ENCODE measurements around the gene CBX5.

DNA sequence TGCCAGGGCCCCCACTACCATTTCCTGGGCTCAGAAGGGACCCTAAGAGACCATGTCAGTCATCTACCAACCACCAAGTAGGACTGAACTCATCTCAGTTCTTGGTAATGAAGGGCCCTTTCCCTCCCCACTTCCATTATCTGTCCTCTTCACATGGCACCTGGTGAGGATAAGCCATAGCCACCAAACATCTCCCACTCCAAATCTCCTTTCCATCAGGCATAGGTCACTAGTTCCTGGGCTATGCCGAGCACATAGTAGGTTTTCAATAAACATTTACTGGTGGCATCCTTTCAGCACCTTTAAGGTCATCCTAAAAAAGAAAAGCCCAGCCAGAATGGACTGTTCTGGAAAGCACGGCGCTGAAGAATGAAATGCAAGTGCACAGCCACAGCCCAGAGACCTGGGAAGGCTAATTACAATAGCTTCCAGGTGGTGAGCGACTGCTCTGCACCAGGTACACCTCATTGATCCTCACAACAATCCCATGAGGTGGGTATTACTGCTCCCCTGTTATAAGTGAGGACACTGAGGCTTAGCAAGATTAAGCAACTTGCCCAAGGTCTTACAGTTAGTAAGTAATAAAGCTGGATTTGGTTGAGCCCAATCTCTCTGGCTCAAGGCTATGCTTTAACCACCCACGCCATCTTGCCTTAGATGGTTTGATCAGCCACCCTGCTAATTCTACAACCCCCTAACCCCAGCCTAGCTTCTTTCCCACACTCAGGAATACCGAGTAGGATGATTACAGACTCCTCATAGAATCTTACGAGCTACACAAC lies 95.7 kb downstream of the CBX5 start:
- TF ChIP-seq POLR2A (IDR thresholded peaks at IDR 0.05; ENCODE audit: control extremely low read depth in 1 of 2, low read depth in 2 of 2, low read length in 2 of 2) = no peak
- no peak for TF ChIP-seq KDM1A (IDR thresholded peaks at IDR 0.05; ENCODE audit: borderline replicate concordance, low read length)
- TF ChIP-seq, protein P1, sequence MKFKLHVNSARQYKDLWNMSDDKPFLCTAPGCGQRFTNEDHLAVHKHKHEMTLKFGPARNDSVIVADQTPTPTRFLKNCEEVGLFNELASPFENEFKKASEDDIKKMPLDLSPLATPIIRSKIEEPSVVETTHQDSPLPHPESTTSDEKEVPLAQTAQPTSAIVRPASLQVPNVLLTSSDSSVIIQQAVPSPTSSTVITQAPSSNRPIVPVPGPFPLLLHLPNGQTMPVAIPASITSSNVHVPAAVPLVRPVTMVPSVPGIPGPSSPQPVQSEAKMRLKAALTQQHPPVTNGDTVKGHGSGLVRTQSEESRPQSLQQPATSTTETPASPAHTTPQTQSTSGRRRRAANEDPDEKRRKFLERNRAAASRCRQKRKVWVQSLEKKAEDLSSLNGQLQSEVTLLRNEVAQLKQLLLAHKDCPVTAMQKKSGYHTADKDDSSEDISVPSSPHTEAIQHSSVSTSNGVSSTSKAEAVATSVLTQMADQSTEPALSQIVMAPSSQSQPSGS (IDR thresholded peaks at IDR 0.05; ENCODE audit: low read length) = no peak
- TF ChIP-seq EZH2 (IDR thresholded peaks at IDR 0.05; ENCODE audit: low read depth, low read length, severe bottlenecking) = no peak
- TF ChIP-seq MAFK (IDR thresholded peaks at IDR 0.05; ENCODE audit: low read depth, low read length) = no peak
- TF ChIP-seq, protein P2, sequence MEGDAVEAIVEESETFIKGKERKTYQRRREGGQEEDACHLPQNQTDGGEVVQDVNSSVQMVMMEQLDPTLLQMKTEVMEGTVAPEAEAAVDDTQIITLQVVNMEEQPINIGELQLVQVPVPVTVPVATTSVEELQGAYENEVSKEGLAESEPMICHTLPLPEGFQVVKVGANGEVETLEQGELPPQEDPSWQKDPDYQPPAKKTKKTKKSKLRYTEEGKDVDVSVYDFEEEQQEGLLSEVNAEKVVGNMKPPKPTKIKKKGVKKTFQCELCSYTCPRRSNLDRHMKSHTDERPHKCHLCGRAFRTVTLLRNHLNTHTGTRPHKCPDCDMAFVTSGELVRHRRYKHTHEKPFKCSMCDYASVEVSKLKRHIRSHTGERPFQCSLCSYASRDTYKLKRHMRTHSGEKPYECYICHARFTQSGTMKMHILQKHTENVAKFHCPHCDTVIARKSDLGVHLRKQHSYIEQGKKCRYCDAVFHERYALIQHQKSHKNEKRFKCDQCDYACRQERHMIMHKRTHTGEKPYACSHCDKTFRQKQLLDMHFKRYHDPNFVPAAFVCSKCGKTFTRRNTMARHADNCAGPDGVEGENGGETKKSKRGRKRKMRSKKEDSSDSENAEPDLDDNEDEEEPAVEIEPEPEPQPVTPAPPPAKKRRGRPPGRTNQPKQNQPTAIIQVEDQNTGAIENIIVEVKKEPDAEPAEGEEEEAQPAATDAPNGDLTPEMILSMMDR (IDR thresholded peaks at IDR 0.05; ENCODE audit: control extremely low read depth in 1 of 3, insufficient read depth in 1 of 3, low read depth in 1 of 3, low read length in 3 of 3) = no peak
- TF ChIP-seq FOSL1 (IDR thresholded peaks at IDR 0.05; ENCODE audit: insufficient read depth, low read depth, low read length) = no peak
- no peak for TF ChIP-seq TAF1 (IDR thresholded peaks at IDR 0.05; ENCODE audit: low read depth, low read length)
- no peak for TF ChIP-seq KDM4A (IDR thresholded peaks at IDR 0.05; ENCODE audit: low read depth, low read length, severe bottlenecking)
- TF ChIP-seq RXRA (IDR thresholded peaks at IDR 0.05; ENCODE audit: insufficient read depth, low read depth, low read length) = no peak
